Activated CD4-positive, CD25-positive, alpha-beta regulatory T cell treated with anti-CD3 and anti-CD28 coated beads, Interleukin-2, amount 50 U/mL, for 16 hours (primary cell): Measurements from ENCODE around the gene TM9SF1.

Experiments
- DNase-seq: peaks from one replicate; pipeline ENCODE4 v3.0.0-alpha.2; 2020; ENCODE audit warnings: low read depth, low spot score

Gene TM9SF1

GRCh38 chr14:24197056-24197450 lies 1.8 kb upstream of the TM9SF1 start:
- no peak for DNase-seq

GRCh38 chr14:24196071-24197055 lies 1.1 kb upstream of the TM9SF1 start:
- no peak for DNase-seq

GRCh38 chr14:24194873-24195185 lies 412 bp downstream of the TM9SF1 start:
- no peak for DNase-seq

- no peak for DNase-seq
These were observed 912 bp downstream of the TM9SF1 start for GRCh38 chr14:24194186-24194872.

GRCh38 chr14:24192933-24193332 lies 2.3 kb downstream of the TM9SF1 start:
- DNase-seq, result no peak

- DNase-seq, result no peak
These were observed 4.8 kb downstream of the TM9SF1 start for GRCh38 chr14:24190416-24190815.

- DNase-seq, result no peak
These were observed 5.8 kb downstream of the TM9SF1 start for GRCh38 chr14:24189460-24189859.

GRCh38 chr14:24189059-24189375 lies 6.2 kb downstream of the TM9SF1 start:
- DNase-seq, result no peak

GRCh38 chr14:24188251-24189058 lies 6.8 kb downstream of the TM9SF1 start, which contains the start of gene IPO4:
Gene IPO4, minus strand, starts transcription at chr14:24188816. Its CDS starts 29 bp downstream, at chr14:24188787.
- DNase-seq, result peak; percentile 93

GRCh38 chr14:24187539-24187915 lies 7.7 kb downstream of the TM9SF1 start:
- no peak for DNase-seq

- DNase-seq, result no peak
These were observed 8.3 kb downstream of the TM9SF1 start for GRCh38 chr14:24186831-24187538.

GRCh38 chr14:24185741-24186140 lies 9.5 kb downstream of the TM9SF1 start:
- DNase-seq, result no peak

GRCh38 chr14:24185026-24185425 lies 10.2 kb downstream of the TM9SF1 start:
- DNase-seq, result no peak

GRCh38 chr14:24184104-24184970 lies 10.9 kb downstream of the TM9SF1 start:
- DNase-seq, result no peak

GRCh38 chr14:24183014-24183481 lies 12.2 kb downstream of the TM9SF1 start:
- no peak for DNase-seq

GRCh38 chr14:24182110-24182882 lies 12.9 kb downstream of the TM9SF1 start:
- no peak for DNase-seq

GRCh38 chr14:24181371-24182077 lies 13.7 kb downstream of the TM9SF1 start:
- DNase-seq, result no peak

- DNase-seq, result no peak
These were observed 15.1 kb downstream of the TM9SF1 start for GRCh38 chr14:24179961-24180796.
